ENCODE data around the gene PRPF40B. TPM values are rescaled to one million over a fixed set of nuclear protein-coding genes. Genes with fewer than 3 reads are reported as not detected.
A peak's percentile ranks its signal among the peaks of the same experiment; 100 is the strongest.

Gene PRPF40B
- total and polyA plus RNA-seq, 8 donors: 11.2 to 58.3 (median 15.0) TPM

DNA sequence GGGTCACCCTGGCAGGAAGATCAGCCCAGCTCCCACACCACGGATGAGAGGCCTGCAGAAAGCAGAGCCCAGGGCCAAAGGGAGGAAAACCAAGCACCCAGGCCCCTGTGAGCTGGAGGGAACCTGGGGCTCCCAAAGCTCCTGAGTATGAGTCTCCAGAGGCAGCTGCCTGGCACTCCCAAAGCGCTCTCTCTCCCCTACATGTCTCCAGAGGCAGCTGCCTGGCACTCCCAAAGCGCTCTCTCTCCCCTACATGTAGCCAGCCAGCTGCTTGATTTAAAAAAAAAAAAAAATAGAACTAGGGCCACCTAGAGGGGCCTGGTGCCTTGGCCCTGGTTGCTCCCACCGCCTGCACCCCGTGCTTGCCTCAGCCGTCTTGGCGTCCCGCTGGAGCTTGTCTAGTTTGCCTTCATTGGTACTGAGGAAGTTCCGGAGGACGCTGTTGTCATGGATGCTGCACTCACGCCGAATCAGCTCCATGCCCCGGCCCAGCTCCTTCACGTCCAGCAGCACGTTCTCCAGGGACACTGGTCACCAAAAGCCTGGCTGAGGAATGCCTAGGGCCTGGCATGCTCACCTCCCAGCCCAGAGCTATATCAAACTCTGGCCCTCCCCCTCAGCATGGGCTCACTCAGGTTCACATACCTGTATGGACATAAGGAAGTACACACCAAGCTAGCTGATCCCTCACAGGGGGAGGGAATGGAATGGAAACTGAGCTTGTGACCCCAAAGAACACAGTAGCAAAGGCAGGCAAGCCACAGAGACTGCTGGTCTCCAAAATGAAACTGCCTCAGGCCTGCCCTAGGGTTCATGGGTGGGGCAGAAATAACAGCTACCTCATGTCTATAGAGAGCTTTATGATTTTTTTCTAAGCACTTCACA, 24.7 kb downstream of the PRPF40B start:
- Histone ChIP-seq H3K9me3 (no peaks in the 10 kb centered on the region), H3K27me3 (no peaks in the 10 kb centered on the region), H3K4me3 (no peak overlapping the region), H3K27ac (no peak overlapping the region), H3K4me1 (no peaks in the 10 kb centered on the region), H3K36me3 (peaks cover 0 to 8% (median 0%) of the 10 kb centered on the region in 3 donors)
- WGBS, 2 donors: 83 to 85% methylated on average over 15 of the region's 15 CpGs
- no peak for FAIRE-seq
- intact Hi-C loops (cut with DNase I): loop anchor here (5.0 to 10.0 kb wide), 2 partner anchors 57 to 59 kb away; partner anchors contain the start of gene FMNL3 (in 3 of the 3)
- ATAC-seq: no peak
- peak in 1 of 6 donors; percentile 44 for DNase-seq
- no peak for TF ChIP-seq CTCF (IDR thresholded peaks at IDR 0.05)

GRCh38 chr12:49648712-49649003, 25.3 kb downstream of the PRPF40B start:
- no peaks in the 10 kb centered on the region for H3K4me1 ChIP-seq
- intact Hi-C loops (cut with DNase I): loop anchor here (5.0 to 10.0 kb wide), 2 partner anchors 56 to 59 kb away; partner anchors contain the start of gene FMNL3 (in 3 of the 3)
- peak in 1 of 6 donors; percentile 32 for DNase-seq
- H3K27me3 ChIP-seq: no peaks in the 10 kb centered on the region
- FAIRE-seq: no peak
- WGBS, 2 donors: 86 to 88% methylated on average over 3 of the region's 3 CpGs
- ATAC-seq: no peak
- no peak overlapping the region for H3K4me3 ChIP-seq
- TF ChIP-seq CTCF (IDR thresholded peaks at IDR 0.05): no peak
- no peaks in the 10 kb centered on the region for H3K9me3 ChIP-seq
- no peak overlapping the region for H3K27ac ChIP-seq
- H3K36me3 ChIP-seq: peaks cover 0 to 2% (median 0%) of the 10 kb centered on the region in 3 donors

- no peaks in the 10 kb centered on the region for H3K4me1 ChIP-seq
- DNase-seq: peak in 1 of 6 donors; percentile 44
- no peak overlapping the region for H3K4me3 ChIP-seq
- ATAC-seq: no peak
- no peak for TF ChIP-seq CTCF (IDR thresholded peaks at IDR 0.05)
- no peaks in the 10 kb centered on the region for H3K9me3 ChIP-seq
- no peak for FAIRE-seq
- intact Hi-C loops (cut with DNase I): loop anchor here (5.0 to 10.0 kb wide), 2 partner anchors 55 to 58 kb away; partner anchors contain the start of gene FMNL3 (in 3 of the 3)
- WGBS, 2 donors: 88 to 91% methylated on average over 11 of the region's 11 CpGs
- no peaks in the 10 kb centered on the region for H3K36me3 ChIP-seq
- no peaks in the 10 kb centered on the region for H3K27me3 ChIP-seq
- H3K27ac ChIP-seq: no peak overlapping the region
Observed at GRCh38 chr12:49649445-49649844, 26.1 kb downstream of the PRPF40B start.

- 65 to 75% methylated on average over 5 of the region's 5 CpGs for WGBS, 2 donors
- no peak for ATAC-seq
- FAIRE-seq: no peak
- peak in 1 of 6 donors; percentile 4 for DNase-seq
- TF ChIP-seq CTCF (IDR thresholded peaks at IDR 0.05): no peak
- H3K27ac ChIP-seq: no peak overlapping the region
- no peak overlapping the region for H3K4me3 ChIP-seq
- H3K4me1 ChIP-seq: no peaks in the 10 kb centered on the region
- no peaks in the 10 kb centered on the region for H3K36me3 ChIP-seq
- no peaks in the 10 kb centered on the region for H3K27me3 ChIP-seq
- intact Hi-C loops (cut with DNase I): loop anchor here (5.0 to 10.0 kb wide), 2 partner anchors 55 to 57 kb away; partner anchors contain the start of gene FMNL3 (in 3 of the 3)
- no peaks in the 10 kb centered on the region for H3K9me3 ChIP-seq
Observed at GRCh38 chr12:49649892-49650291, 26.5 kb downstream of the PRPF40B start.

DNA sequence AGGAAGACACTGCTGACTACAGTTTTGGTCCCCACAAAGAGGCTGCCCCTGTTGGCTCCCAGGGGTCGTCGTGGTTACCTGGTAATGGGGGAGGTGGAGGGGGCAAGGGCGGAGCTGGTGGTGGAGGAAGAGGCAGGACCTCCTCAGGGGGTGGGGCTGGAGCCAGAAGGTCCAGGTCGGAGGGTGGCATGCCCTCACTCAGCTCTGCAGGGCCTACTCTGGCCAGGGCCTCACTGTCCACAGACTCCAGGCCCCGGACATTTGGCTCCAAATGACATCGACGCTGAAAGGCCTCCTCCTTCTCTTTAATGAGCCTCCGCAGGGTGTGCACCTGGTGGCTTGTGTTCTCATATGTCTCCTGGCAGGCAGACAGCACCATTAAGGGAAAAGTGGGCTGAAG, 28.5 kb downstream of the PRPF40B start:
- peak in 1 of 6 donors; percentile 41 for DNase-seq
- Histone ChIP-seq H3K9me3 (no peaks in the 10 kb centered on the region), H3K27me3 (no peaks in the 10 kb centered on the region), H3K36me3 (no peaks in the 10 kb centered on the region), H3K4me3 (no peak overlapping the region), H3K4me1 (no peaks in the 10 kb centered on the region), H3K27ac (no peak overlapping the region)
- no peak for FAIRE-seq
- 63 to 69% methylated on average over 8 of the region's 8 CpGs for WGBS, 2 donors
- TF ChIP-seq CTCF (IDR thresholded peaks at IDR 0.05): no peak
- intact Hi-C loops (cut with DNase I): no loop called here
- ATAC-seq: no peak
